ENCODE measurements around the gene LRFN4. TPM values are rescaled to one million over a fixed set of nuclear protein-coding genes. Genes with fewer than 3 reads are reported as not detected.

Gene LRFN4
- total and polyA plus RNA-seq, 2 of the 8 experiments (the other 6 are each of a cell fraction or from before 2014, with no cell fraction given), result 49.8 to 64.3 TPM

GRCh38 chr11:66842501-66842895 lies 14.4 kb upstream of the LRFN4 start:
- no peak overlapping the region for H2AFZ ChIP-seq (ENCODE audit: low read length)
- peaks cover 0 to 26% of the 10 kb centered on the region in 2 experiments; a peak in 3 of 4 replicates for H3K79me2 ChIP-seq (ENCODE audit: control insufficient read depth in 1 of 2, insufficient read depth in 2 of 2, low read length in 2 of 2)
- no peak overlapping the region for H3K23ac ChIP-seq (ENCODE audit: insufficient read length)
- peak overlapping the region; percentile 92 for H4K8ac ChIP-seq (ENCODE audit: extremely low read depth, insufficient read depth, low read length)
- no peak for FAIRE-seq
- H3K9me3 ChIP-seq (ENCODE audit: insufficient read depth in 2 of 2, low read depth in 1 of 2, low read length in 1 of 2), result no peaks in the 10 kb centered on the region
- no peak overlapping the region for H2BK12ac ChIP-seq (ENCODE audit: low read depth, low read length)
- H3K27me3 ChIP-seq (replicated peaks in 1 of 4; ENCODE audit: control insufficient read depth in 3 of 4, extremely low read depth in 1 of 4, insufficient read depth in 3 of 4, low read length in 3 of 4), result no peaks in the 10 kb centered on the region
- H3K4me2 ChIP-seq (ENCODE audit: insufficient read depth in 1 of 2, low read depth in 2 of 2, low read length in 2 of 2), result peak overlapping the region; percentile 75 to 93
- peaks cover 8 to 37% (median 16%) of the 10 kb centered on the region in 4 experiments for H3K36me3 ChIP-seq (ENCODE audit: control insufficient read depth in 2 of 4, insufficient read depth in 4 of 4, low read length in 3 of 4)
- H2BK120ac ChIP-seq (replicated peaks; ENCODE audit: low read depth, low read length), result no peak overlapping the region
- no peak overlapping the region for H4K91ac ChIP-seq (replicated peaks; ENCODE audit: insufficient read length, low read length)
- H2BK20ac ChIP-seq (ENCODE audit: low read length), result no peak overlapping the region
- peak overlapping the region; percentile 65; the same call in 1 of the 2 replicates for H3K27ac ChIP-seq (ENCODE audit: low read depth, low read length)
- no peak overlapping the region for H2BK15ac ChIP-seq (ENCODE audit: low read length)
- H2AK5ac ChIP-seq (ENCODE audit: low read depth, low read length), result no peak overlapping the region
- peaks cover 4 to 13% of the 10 kb centered on the region in 2 experiments for H4K20me1 ChIP-seq (replicated peaks in 1 of 2; ENCODE audit: control insufficient read depth in 1 of 2, insufficient read depth in 2 of 2, low read length in 2 of 2)
- H2BK5ac ChIP-seq (ENCODE audit: low read depth, low read length), result no peak overlapping the region
- H3K9ac ChIP-seq (replicated peaks in 1 of 4; ENCODE audit: extremely low read depth in 1 of 4, low read depth in 3 of 4, low read length in 3 of 4), result peak overlapping the region in 3 of 4 experiments; percentile 71 to 94 (median 94); a peak in 5 of 7 replicates
- no peak for TF ChIP-seq CHD2 (IDR thresholded peaks at IDR 0.05; ENCODE audit: low read length)
- TF ChIP-seq SIN3A (conservative IDR thresholded peaks at IDR 0.05 in 1 of 2, IDR thresholded peaks at IDR 0.05 in 1 of 2; ENCODE audit: low read depth in 1 of 2, low read length in 2 of 2), result no peak
- TF ChIP-seq KDM1A (IDR thresholded peaks at IDR 0.05; ENCODE audit: borderline replicate concordance, low read length), result no peak
- ChIA-PET POLR2A (ENCODE audit: partially characterized antibody) (interaction anchor here (0.6 to 4.2 kb wide), 24 partner anchors 7 to 225 kb away, joined by 3 to 53 read pairs (median 4); partner anchors contain the start of gene SPTBN2), CTCF (ENCODE audit: partially characterized antibody) (interaction anchor here (0.6 to 7.1 kb wide), 13 partner anchors 9 to 352 kb away, joined by 3 to 57 read pairs (median 7); partner anchors contain the start of gene C11orf86)
- peaks cover 9% of the 10 kb centered on the region for H3K23me2 ChIP-seq (ENCODE audit: low read depth, low read length)
- H3K4ac ChIP-seq (replicated peaks; ENCODE audit: insufficient read length, low read depth, low read length), result no peak overlapping the region
- peak overlapping the region; percentile 79 to 92 (median 90) for H3K4me3 ChIP-seq (ENCODE audit: extremely low read depth in 1 of 4, insufficient read depth in 2 of 4, low read depth in 3 of 4, low read length in 4 of 4)
- no peak overlapping the region for H3K14ac ChIP-seq (ENCODE audit: insufficient read length)
- H3K79me1 ChIP-seq (ENCODE audit: low read depth, low read length), result peaks cover 18% of the 10 kb centered on the region
- no peak overlapping the region; the same call in 1 of the 2 replicates for H3K18ac ChIP-seq (ENCODE audit: extremely low read depth, low read length)
- 13% methylated on average over 11 of the region's 11 CpGs; no CpG with 5 or more reads in 1 of the 2 experiments for WGBS, 2 experiments (ENCODE audit: extremely low coverage in 1 of 2, insufficient coverage in 1 of 2, insufficient read length in 1 of 2, insufficient replicate concordance in 2 of 2, low coverage in 1 of 2, low lambda C conversion rate in 2 of 2, missing lambda C conversion rate in 1 of 2)
- H3K4me1 ChIP-seq (replicated peaks in 1 of 4; ENCODE audit: control insufficient read depth in 3 of 4, insufficient read depth in 4 of 4, low read length in 3 of 4), result peaks cover 0 to 11% (median 3%) of the 10 kb centered on the region in 4 experiments; a peak in 4 of 7 replicates
- no peak for DNase-seq (ENCODE audit: low read depth in 1 of 2, low spot score in 2 of 2)
- no peak overlapping the region for H3K56ac ChIP-seq (replicated peaks; ENCODE audit: insufficient read length, low read depth, low read length)
- H4K5ac ChIP-seq (ENCODE audit: insufficient read length, low read depth, low read length), result peak overlapping the region; percentile 73

Measured in H1 (cell line).